HG03064 (cell line): ENCODE measurements around the gene CFAP107.
"Not testable (repeated sequence)": the region's sequence is repeated elsewhere in the genome, so short reads cannot be mapped to it uniquely, and the experiment has no call there.

Experiments used
- ATAC-seq: cut with Tn5 transposase; IDR thresholded peaks from one replicate; pipeline ENCODE4 v1.9.1; 2021; ENCODE audit warnings: low read depth; ENCODE audit not compliant: unreplicated experiment

CFAP107 gene

GRCh38 chr1:12776801-12777557, 31.0 kb downstream of the CFAP107 start:
- ATAC-seq = no peak

- no peak for ATAC-seq
Observed at GRCh38 chr1:12778061-12778460, 32.1 kb downstream of the CFAP107 start.

DNA sequence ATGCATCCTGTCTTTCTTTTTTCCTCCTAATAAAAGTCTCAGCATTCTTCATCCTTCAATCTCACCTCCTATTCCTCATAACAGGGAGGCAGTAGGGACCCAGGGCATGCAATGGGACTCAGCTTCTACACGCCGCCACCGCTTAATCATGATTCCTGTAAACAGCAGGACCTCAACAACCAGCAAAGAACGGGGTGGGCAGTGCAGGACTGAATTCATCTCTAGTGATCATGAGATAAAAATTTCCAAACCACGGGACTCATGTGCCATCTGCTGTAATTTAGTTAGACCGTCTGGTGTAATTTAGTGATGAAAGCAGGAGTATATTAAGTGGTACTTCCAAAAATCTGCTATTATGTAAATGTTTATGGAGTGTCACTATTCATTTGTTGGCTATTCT, 32.9 kb downstream of the CFAP107 start:
- ATAC-seq = no peak

DNA sequence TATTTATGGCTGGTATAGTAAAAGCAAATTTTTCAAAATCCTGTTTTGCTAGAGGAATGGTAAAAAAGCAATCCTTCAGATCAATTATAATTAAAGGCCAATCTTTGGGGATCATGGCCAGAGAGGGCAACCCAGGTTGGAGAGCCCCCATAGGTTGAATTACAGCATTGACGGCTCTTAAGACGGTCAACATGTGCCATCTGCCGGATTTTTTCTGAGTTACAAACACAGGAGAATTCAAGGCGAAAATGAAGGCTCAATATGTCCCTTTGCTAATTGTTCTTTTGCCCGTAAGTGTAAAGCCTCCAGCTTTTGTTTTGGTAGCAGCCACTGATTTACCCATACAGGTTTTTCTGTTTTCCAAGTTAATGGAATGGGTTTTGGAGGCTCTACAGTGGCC, 35.5 kb downstream of the CFAP107 start:
- ATAC-seq = not testable (repeated sequence)

DNA sequence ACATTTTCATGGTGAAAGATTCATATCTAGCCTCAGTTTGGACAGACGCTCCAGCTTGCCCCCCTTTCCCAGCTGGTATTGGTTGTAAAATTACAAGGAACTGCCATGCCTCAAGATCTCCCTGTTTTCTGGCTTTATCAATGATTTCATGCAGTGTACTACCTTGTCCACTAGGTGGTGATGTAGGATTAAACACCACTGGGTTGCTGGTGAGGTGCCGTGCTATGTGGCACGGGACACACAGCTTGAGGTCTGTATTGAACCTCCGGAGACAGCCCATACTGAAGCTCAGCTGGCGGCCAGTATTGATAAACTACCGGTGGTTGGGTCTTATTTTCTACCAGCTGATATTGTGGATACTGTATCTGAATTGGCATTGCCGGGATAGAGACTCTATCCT, 37.8 kb downstream of the CFAP107 start:
- ATAC-seq = not testable (repeated sequence)

DNA sequence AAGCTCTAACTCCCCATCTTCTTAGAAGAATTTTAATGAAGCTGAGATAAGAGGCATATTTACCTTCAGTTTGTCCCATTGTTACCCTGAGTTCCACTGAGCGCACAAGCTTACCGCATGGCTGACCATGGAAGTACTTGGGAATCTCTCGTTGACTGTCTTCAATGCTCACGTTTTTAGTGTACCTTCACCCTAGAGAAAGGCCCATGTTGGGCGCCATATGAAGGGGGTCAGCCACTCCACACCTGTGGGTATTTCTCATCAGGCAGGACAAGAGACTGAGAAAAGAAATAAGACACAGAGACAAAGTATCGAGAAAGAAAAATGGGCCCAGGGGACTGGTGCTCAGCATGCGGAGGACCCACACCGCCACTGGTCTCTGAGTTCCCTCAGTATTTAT, 38.7 kb downstream of the CFAP107 start:
- not testable (repeated sequence) for ATAC-seq

- not testable (repeated sequence) for ATAC-seq
Observed at GRCh38 chr1:12791097-12791496, 45.1 kb downstream of the CFAP107 start, which contains the start of gene PRAMEF1. Gene PRAMEF1 (plus strand): TSS chr1:12791397. CDS start chr1:12793228, 1,831 bp downstream.

- ATAC-seq = no peak
Observed at GRCh38 chr1:12798911-12799310, 52.9 kb downstream of the CFAP107 start.

DNA sequence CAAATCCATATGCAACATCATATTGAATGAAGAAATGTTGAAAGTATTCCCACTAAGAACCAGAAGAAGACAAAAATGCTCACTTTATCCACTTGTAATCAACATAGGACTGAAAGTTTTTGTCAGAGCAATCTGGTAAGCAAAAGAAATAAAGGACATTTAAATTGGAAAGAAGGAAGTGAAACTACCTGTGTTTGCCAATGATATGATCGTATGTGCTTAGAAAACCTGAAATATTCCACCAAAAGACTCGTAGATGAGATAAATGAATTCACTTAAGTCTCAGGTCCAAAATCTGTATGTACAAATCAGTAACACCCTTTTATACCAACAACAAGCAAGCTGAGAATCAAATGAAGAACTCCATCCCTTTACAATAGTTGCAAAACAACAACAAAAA, 53.7 kb downstream of the CFAP107 start:
- no peak for ATAC-seq

DNA sequence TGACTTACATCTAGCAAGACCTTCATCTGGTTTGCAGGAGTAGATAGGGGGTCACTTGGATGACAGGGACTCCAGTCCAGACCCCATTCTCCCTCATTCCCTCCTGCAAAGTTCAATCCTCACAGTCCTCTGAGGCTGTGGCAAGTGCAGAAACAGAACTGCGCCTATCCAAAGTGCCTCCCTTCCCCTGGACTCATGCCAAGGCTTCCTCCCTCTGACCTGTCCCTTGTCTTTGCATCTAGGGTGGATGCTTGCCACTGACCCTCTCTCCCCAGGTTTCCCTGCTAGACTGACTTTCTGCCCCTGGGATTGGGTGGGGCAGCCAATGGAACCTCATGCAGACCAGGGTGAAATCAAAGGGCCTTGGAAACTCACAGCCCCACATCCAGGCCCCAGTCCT, 63.9 kb downstream of the CFAP107 start:
- ATAC-seq = no peak

- no peak for ATAC-seq
Observed at GRCh38 chr1:12810691-12811408, 64.8 kb downstream of the CFAP107 start.

- ATAC-seq = no peak
Observed at GRCh38 chr1:12811409-12811784, 65.4 kb downstream of the CFAP107 start.
